Activated CD8-positive, alpha-beta memory T cell treated with anti-CD3 and anti-CD28 coated beads for 48 hours (primary cell): ENCODE results near the gene ATP4A.
A peak's percentile ranks its signal among the peaks of the same experiment; 100 is the strongest.
"Not testable (repeated sequence)": the region's sequence is repeated elsewhere in the genome, so short reads cannot be mapped to it uniquely, and the experiment has no call there.

Source experiments
- DNase-seq, 3 experiments: peaks; one replicate each; pipeline ENCODE4 v3.0.0-alpha.2; 2020; ENCODE audit warnings: low read depth in 2 of 3, low spot score in 2 of 3

Gene ATP4A

DNA sequence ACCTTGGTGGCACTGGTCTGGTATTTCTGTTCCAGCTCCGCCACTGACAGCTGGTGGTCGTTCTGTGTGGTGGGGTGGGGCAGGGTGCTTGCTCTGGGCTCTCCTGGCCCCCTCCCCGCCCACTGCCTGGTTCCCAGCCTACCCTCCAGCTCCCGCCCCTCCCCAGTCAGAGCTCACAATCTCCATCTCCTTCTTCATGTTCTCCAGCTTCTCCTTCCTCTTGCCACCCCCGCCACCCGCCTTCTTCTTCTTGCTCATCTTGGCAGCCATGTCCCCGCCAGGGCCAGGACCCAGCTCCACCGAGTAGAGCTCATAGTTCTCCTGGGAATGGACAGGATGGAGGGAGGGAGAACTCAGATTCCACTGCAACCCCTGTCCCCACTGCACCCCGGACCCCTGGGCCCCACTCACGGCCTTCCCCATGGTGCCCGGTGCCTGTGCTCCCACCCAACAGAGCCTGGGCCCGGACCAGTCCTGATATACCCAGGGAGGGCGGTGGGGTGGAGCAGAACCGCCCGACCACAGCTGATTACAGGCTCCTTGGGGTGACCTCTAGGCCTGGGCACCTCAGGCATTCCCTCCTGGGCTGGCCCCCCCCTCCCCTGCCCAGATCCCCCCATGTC is at the start of gene ATP4A:
ATP4A (minus strand) TSS at position 452 of the 623 bp plus-strand sequence; CDS start at position 423, 29 bp downstream.
- no peak for DNase-seq

DNA sequence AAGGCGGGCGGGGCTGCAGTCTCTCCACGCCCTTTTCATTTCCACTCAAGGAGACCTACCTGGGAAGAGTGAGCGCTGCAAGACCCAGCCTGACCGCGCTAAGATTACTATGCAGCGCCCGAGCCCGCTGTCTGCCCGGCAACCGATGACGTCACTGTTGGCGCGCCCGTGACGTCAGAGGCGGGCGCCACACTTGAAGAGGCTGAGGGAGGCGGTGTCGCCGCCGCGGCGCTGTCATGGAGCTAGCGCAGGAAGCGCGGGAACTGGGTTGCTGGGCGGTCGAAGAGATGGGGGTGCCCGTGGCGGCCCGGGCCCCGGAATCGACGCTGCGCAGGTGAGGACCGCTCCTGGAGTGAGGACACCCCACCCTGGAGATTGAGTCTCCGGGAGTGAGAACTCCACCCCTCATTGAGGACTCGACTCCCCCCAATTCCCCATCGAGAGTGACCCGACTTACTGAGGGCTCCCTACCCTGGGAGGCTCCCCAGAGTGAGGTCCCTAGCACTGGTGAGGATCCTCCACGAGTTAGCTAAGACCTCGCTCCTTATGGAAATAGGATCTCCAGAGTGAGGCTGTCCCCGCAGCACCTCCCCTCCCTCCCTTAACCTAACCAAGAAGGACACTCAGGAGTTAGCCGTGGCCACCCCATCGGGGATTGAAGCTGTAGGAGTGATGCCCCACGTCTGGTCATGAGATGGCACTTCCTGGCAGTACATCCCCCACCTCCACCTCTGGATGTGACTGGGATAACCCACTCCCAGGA is 49.3 kb upstream of the ATP4A start, which contains the start of gene HAUS5:
HAUS5 (plus strand) TSS at position 177 of the 763 bp plus-strand sequence; CDS start at position 237, 60 bp downstream.
- peak; percentile 93 to 99 (median 98) for DNase-seq

DNA sequence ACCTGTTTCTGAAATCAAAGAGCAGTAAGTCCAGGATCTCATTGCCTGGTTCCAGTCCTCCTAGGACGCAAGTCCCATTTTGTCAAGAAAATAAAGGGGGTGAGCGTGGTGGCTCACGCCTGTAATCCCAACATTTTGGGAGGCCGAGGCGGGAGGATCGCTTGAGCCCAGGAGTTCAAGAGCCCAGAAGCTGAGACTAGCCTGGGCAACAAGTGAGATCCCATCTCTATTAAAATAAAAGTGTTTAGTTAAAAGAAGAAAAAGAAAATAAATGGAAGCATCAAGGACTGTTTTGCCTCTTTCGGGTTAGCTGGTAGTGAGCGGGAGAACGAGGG is 48.7 kb upstream of the ATP4A start:
- DNase-seq, result no peak

DNA sequence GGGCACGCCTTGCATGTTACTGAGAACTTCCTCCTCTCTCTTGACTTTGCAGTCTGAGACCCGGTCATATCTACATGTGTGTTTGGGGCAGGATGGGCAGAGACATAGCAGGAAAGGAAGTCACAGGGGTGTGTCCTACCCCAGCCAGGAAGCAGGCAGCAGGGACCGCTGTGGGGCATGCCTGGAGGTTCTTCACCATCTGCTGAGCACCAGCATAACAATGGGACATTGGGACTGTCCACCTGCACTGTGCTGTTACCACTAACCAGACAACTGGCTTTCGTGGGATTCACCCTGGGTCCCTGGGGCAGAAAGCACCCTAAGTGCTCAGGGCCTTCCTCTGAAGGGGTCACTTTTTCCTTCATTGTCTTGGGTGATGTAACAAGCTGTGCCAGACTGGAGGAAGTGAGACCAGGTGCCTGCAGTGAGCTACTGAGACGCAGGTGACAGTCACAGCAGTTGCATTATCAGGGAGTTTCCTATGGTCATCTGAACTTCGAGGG is 46.4 kb upstream of the ATP4A start:
- no peak for DNase-seq

DNA sequence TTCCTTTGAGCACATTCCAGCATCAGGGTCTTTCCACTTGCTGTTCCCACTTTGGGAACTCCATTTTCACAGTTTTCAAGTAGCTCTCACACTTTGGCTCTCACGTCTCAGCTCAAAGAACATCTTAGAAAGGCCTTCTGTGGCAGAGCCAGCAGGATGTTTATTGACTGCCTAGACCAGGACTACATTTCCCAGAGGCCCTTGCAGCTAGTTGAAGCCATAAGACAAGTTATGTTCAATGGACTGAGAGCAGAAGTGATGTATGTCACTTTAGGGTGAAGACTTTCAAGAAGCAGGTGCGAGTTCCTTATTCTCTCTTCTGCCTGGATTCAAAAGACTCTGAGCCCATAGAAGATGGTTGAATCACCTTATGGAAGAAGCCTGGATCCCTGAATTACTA is 44.8 kb upstream of the ATP4A start:
- DNase-seq, result no peak

DNA sequence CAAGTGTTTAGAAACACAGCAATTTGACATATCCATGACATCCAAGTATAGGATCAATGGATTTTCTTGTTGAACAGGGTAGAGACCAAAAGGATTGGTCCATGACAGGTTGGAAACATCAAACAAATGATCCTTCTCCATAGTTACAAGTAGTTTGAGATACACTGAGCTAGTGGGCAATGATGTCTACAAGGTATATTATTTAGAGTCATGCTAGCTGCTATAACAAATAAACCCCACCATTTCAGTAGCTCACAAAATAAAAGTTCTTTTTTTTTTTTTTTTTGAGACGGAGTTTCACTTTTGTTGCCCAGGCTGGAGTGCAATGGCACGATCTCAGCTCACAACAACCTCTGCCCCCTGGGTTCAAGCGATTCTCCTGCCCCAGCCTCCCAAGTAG is 44.2 kb upstream of the ATP4A start:
- DNase-seq, result no peak

DNA sequence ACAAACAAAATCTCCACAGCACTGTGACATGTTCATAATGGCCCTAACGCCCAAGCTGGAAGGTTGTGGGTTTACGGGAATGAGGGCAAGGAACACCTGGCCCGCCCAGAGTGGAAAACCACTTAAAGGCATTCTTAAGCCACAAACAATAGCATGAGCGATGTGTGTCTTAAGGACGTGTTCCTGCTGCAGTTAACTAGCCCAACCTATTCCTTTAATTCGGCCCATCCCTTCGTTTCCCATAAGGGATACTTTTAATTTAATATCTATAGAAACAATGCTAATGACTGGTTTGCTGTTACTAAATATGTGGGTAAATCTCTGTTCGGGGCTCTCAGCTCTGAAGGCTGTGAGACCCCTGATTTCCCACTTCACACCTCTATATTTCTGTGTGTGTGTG is 43.7 kb upstream of the ATP4A start:
- not testable (repeated sequence) for DNase-seq

DNA sequence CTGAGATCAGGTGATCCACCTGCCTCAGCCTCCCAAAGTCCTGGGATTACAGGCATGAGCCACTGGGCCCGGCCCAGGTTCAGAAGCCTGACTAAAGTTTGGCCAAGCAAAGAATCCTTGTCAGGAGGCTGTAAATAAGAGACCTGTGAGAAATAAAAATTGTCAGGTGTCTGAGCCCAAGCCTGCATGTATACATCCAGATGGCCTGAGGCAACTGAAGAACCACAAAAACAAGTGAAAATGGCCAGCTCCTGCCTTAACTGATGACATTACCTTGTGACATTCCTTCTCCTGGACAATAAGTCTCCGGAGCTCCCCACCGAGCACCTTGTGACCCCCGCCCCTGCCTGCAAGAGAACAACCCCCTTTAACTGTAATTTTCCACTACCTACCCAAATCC is 41.0 kb upstream of the ATP4A start:
- DNase-seq, result not testable (repeated sequence)

DNA sequence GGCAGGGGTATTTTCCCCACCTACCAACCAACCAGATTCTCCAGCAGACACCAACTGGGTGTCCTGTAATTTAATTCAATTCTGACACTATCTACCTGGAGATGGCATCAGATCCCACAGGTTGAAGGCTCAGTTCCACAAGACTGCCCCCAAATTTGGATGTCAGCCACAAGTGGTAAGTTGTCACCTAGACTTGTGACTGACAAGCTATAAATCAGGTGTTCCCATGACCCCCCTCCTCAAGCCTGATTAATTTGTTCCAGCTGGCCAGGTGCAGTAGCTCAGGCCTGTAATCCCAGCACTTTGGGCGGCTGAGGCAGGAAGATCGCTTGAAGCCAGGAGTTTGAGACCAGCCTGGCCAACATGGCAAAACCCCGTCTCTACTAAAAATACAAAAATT is 38.5 kb upstream of the ATP4A start:
- no peak for DNase-seq

DNA sequence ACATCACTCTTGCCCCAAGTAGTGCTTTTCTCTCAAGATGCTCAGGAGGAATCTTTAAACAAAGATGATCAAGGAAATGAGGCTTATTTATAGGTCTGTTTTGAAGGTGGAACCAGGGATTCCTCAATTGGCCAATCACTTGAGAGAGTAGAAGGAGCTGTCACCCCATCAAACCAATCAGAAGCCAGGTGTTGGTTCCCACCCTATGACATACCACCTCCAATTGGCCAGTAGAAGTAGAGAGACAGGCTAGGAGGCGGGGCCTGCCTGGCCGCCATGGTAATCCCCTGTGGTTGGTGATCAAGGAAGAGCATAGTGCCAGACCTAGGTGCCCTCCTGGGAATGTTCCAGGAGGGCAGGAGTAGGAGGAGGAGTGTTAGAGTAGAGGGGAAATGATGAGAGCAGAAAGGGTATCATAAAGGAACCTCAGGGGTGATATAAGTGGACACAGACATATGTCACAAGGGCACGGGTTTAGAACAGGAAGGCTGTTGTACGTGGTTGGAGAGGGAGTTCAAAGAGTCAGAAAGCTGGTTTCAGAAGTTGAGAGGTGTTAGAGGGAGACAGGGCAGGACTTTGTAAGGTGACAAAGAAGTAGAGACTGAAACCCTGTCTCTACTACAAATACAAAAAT is 33.0 kb upstream of the ATP4A start:
- DNase-seq, result no peak

DNA sequence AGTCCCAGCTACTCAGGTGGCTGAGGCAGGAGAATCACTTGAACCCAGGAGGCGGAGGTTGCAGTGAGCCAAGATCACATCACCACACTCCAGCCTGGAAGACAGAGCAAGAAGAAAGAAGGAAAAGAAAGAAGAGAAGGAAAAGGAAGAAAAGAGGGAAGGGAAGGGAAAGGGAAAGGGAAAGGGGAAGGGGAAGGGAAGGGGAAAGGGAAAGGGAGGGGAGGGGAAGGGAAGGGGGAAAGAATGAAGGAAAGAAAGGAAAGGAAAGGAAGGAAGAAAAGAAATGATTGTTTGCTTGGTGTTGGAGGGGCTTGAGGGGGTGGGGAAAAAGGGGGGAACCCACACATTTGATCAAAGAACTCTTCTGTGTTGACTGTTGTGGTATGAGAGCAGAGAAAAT is 32.5 kb upstream of the ATP4A start:
- no peak for DNase-seq

DNA sequence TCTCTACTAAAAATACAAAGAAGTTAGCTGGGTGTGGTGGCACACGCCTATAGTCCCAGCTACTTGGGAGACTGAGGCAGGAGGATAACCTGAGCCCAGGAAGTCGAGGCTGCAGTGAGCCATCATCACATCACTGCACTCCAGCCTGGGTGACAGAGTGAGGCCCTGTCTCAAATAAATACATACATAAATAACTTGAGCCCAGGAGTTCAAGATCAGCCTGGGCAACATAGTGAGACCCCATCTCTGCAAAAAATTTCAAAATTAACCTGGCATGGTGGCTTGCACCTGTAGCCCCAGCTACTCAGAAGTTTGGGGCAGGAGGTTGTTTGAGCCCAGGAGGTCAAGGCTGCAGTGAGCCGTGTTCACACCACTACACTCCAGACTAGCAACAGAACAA is 31.6 kb upstream of the ATP4A start:
- not testable (repeated sequence) for DNase-seq

DNA sequence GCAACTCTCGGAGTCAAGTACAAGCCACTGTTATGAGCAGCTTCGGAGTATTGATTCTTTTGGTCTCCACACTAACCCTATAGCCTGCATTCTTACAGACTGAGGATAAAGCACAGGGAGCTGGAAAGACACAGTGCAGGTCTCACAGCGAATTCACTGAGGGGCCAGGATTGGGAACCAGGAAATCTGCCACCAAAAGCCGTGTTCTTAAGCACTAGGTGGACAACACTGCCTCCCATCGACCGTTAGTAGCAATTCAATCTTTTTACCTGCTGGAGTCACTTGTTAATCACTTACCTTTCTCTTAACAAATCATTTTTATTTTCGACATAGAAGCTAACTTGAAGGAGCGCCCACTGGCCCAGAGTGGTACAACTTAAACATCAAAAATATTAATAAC is 28.8 kb upstream of the ATP4A start:
- DNase-seq, result no peak

DNA sequence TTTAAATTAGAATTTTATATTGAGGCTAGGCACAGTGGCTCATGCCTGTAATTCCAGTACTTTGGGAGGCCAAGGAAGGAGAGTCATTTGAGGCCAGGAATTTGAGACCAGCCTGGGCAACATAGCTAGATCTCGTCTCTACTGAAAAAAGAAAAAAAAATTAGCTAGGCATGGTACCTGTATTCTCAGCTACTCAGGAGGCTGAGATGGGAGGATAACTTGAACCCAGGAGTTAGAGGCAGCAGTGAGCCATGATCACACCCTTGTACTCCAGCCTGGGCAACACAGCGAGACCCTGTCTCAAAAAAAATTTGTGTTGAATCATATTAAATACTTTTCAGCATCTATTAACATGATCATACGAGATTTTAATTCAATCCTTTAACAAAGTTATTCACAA is 27.4 kb upstream of the ATP4A start:
- no peak for DNase-seq

DNA sequence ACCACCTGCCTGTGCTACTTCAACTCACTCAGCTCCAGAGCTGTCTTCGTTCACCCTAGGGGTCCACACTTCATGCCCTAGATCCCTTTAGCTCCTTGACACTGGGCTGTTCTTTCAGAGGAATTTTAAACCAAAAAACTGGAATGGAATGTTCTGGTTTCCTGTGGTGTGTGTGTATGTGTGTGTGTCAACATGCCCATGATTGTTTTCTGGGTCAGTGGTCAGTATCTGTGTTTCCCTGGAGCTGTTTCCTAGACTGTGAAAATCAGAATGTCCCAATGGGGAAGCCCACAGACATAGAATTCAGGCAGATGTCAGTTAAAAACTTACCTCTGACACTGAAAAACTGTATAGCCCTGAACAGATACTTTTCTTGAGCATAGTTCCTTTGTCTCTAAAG is 23.9 kb upstream of the ATP4A start:
- DNase-seq, result no peak

DNA sequence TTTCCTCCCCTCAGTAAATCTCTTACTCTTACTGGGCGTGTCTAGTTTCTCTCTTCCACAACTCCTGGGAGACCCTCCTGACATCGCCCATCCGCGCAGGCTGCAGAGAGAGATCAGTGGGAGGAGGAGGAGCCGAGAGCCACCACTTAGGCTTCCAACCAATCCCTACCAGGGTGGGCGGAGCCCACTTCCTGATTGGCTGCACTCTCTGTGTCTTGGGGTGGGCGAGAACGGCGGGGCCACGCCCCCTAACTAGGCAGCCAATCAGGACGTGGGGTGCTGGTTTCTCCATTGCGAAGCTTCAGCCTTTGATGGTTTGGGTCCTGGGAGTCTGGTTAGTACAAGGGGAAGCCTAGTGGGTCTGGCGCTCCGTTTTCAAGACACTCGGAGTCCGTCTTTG is 22.4 kb upstream of the ATP4A start, which contains the start of gene PMIS2:
PMIS2 (plus strand) TSS at position 326 of the 400 bp plus-strand sequence. CDS start 87 bp downstream, outside the sequence.
- DNase-seq, result no peak

DNA sequence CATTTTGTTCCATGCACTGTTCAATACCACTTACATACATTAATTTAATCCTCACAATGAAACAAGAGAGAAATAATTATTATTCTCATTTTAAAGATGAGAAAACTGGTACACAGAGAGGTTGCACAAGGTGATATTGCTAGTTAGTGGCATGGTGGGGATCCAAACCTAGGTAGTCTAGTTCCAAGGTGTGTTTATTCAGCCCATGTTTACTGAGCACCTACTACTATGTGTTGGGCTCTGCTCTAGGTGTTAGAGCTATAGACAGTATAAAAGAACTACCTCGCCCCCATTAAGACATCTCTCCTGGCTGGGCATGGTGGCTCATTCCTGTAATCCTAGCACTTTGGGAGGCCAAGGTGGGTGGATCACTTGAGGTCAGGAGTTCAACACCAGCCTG is 19.3 kb upstream of the ATP4A start:
- no peak for DNase-seq

DNA sequence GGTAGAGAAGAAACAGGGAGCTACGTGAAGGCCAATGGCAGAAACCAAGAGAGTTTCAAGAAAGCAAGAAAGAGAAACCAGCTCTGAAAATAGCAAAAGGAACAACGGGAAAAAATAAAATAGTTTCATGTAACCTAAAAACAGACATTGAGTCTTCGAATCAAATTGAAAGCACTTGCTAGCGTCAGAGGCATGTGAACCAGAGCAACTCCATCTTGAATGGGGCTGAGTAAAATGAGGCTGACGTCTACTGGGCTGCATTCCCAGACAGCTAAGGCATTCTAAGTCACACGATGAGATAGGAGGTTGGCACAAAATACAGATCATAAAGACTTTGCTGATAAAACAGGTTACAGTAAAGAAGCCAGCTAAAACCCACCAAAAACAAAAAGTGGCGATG is 15.2 kb upstream of the ATP4A start:
- DNase-seq, result no peak

DNA sequence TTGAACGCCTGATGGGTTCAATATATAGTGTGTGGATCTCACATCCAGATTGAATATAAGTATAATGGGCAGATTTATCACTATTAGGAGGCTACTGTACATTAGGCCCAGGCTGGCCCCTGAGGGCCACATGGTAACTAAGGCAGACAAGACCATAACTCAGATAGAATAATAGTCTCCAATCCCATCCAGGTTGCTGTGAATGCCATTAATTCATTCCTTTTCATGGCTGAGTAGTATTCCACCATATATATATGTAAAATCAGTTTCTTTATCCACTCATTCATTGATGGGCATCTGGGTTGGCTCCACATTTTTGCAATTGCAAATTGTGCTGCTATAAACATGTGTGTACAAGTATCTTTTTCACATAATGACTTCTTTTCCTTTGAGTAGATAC is 14.5 kb upstream of the ATP4A start:
- no peak for DNase-seq

DNA sequence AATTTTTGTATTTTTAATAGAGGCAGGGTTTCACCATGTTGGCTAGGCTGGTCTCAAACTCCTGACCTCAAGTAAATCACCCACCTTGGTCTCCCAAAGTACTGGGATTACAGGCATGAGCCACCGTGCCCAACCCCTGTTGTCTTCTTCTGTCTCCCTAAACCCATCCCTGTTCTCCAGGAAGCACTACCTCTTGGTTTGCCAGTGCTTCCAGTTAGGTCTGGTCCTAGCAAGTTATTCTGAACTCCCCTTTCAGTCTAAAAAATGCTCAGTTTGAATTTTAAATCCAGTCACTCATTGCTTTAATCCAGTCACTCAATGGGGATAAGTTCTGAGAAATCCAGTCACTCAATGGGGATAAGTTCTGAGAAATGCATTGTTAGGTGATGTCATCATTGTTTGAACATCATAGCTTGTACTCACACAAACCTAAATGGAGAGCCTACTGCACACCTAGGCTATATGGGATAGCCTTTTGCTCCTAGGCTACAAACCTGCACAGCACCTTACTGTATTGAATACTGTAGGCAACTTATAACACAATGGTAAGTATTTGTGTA is 8.0 kb upstream of the ATP4A start:
- DNase-seq, result no peak

DNA sequence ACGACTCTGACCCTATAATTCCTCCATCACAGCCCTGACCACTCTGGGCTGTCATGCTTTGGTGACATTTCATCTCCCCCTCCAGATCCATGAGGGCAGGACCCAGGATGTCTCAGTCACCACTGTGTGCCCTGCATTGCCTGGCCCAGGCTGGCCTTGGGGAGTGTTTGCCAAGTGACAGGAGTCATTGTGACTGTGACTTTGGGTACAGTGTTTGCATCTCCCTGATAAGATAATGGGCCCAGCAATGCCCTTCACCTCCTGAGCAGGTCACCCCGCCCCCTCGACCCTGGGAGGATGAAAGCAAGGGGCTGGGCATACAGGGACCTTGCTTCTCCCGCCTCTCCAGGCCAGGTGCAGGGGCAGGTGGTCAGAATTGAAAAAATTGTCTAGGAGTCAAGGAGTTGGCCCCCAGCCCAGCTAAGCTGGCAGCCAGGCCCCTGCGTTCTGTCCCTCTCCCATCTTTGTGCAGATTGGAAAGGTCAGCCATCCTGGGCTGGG is 5.9 kb upstream of the ATP4A start:
- DNase-seq, result no peak

DNA sequence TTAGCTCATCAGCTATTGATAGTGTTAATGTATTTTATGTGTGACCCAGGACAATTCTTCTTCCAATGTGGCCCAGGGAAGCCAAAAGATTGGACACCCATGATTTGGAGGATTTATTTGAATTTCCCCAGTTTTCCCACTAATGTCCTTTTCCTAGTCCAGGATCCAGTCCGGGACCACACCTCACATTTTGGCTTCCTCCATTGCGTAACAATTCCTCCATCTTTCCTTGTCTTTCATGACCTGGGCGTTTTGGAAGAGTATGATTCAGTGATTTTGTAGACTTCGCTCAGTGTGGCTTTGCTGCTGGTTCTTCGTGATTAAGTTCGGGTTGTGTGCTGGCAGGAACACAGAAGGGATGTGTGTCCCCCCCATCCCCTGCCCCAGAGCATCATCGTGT is 3.3 kb upstream of the ATP4A start:
- DNase-seq, result no peak
